Endothelial cell of umbilical vein (primary cell): Measurements from ENCODE around the gene MAP7D2. TPM values are rescaled to one million over a fixed set of nuclear protein-coding genes. Genes with fewer than 3 reads are reported as not detected.

ENCODE experiments used
- BruUV-seq: library from RNA; stranded (reverse); fragments of 400-500 nt; replicated peaks from 2 replicates; lab custom pipeline; 2021; lab: Mats Ljungman, UMichigan
- CTCF ChIA-PET: fragments of 300-600, 350-600 bp; sonication (Branson Sonifier 250); formaldehyde crosslinking; loops from one replicate; lab custom pipeline; 2021; ENCODE audit warnings: antibody characterized with exemption, inconsistent platforms; lab: Charles Lee
- POLR2A ChIA-PET: fragments of 300-600, 350-600 bp; sonication (Branson Sonifier 250); formaldehyde crosslinking; loops from one replicate; lab custom pipeline; 2021; ENCODE audit warnings: antibody characterized with exemption, inconsistent platforms; lab: Charles Lee
- DNase-seq: peaks from one replicate; pipeline ENCODE4 v3.0.0-alpha.2; 2011; ENCODE audit warnings: low read depth, low spot score
- FAIRE-seq: peaks from 2 replicates; lab custom pipeline; 2011; peaks lifted over from hg19 to GRCh38; lab: Jason Lieb, UNC
- H2AFZ ChIP-seq: 2 replicates; pipeline ENCODE4 v1.6.0; 2012; ENCODE audit warnings: low read depth, low read length, control low read depth, inconsistent platforms
- H3K27ac ChIP-seq: 2 replicates; pipeline ENCODE4 v1.5.1; 2011; ENCODE audit warnings: low read depth, mild to moderate bottlenecking, control low read depth, low read length, moderate library complexity; ENCODE audit not compliant: insufficient read depth
- H3K27me3 ChIP-seq, 2 experiments: 2 replicates each; pipeline versions ENCODE4 v1.6.0 to v1.6.1; 2011; ENCODE audit warnings: low read length in 2 of 2, mixed read lengths in 1 of 2; ENCODE audit not compliant: control insufficient read depth in 2 of 2, insufficient read depth in 2 of 2
- H3K36me3 ChIP-seq, 2 experiments: 2 replicates in 1 of 2; 3 replicates in 1 of 2; pipeline ENCODE4 v1.5.1; 2011; ENCODE audit warnings: low read length in 2 of 2, mild to moderate bottlenecking in 1 of 2, moderate library complexity in 1 of 2; ENCODE audit not compliant: control insufficient read depth in 2 of 2, insufficient read depth in 2 of 2; ENCODE audit errors: extremely low read depth in 1 of 2
- H3K4me1 ChIP-seq: 3 replicates; pipeline ENCODE4 v1.5.1; 2011; ENCODE audit warnings: mild to moderate bottlenecking, low read length; ENCODE audit not compliant: control insufficient read depth, insufficient read depth; ENCODE audit errors: extremely low read depth
- H3K4me2 ChIP-seq: 2 replicates; pipeline ENCODE4 v1.6.1; 2011; ENCODE audit warnings: low read length, control low read depth, mixed read lengths; ENCODE audit not compliant: insufficient read depth
- H3K4me3 ChIP-seq, 3 experiments: fragments of 200-600 bp in 1 of 3; sonication (generic), shearing (Covaris generic) in 1 of 3; replicated peaks in 1 of 3; 2 replicates each; pipeline ENCODE4 v1.5.1; 2011 to 2016; ENCODE audit warnings: control low read depth in 3 of 3, low read length in 3 of 3, mild to moderate bottlenecking in 2 of 3, inconsistent platforms in 1 of 3, low read depth in 1 of 3, moderate library complexity in 1 of 3; ENCODE audit not compliant: insufficient read depth in 1 of 3
- H3K79me2 ChIP-seq: 2 replicates; pipeline ENCODE4 v1.6.0; 2012; ENCODE audit warnings: low read length, inconsistent platforms; ENCODE audit not compliant: control insufficient read depth, insufficient read depth
- H3K9ac ChIP-seq: replicated peaks from 2 replicates; pipeline ENCODE3; 2011; ENCODE audit warnings: low read length, control low read depth; ENCODE audit not compliant: insufficient read depth; ENCODE audit errors: extremely low read depth
- H3K9me1 ChIP-seq: replicated peaks from 3 replicates; pipeline ENCODE4 v1.6.0; 2011; ENCODE audit warnings: mild to moderate bottlenecking, low read length; ENCODE audit not compliant: control insufficient read depth, insufficient read depth; ENCODE audit errors: extremely low read depth
- H3K9me3 ChIP-seq: replicated peaks from 2 replicates; pipeline ENCODE4 v1.5.1; 2012; ENCODE audit warnings: low read length, inconsistent platforms; ENCODE audit not compliant: control insufficient read depth, insufficient read depth
- H4K20me1 ChIP-seq: replicated peaks from 2 replicates; pipeline ENCODE3; 2011; ENCODE audit warnings: mild to moderate bottlenecking, low read length; ENCODE audit not compliant: control insufficient read depth, insufficient read depth; ENCODE audit errors: extremely low read depth
- CTCF ChIP-seq, 2 donors: IDR thresholded peaks; 1 replicate in 1 of 2; 2 replicates in 1 of 2; pipeline ENCODE4 v1.5.1; 2011; ENCODE audit warnings: low read length in 2 of 2, mild to moderate bottlenecking in 2 of 2, moderate library complexity in 2 of 2, control low read depth in 1 of 2, inconsistent platforms in 1 of 2, low read depth in 1 of 2; ENCODE audit not compliant: insufficient read depth in 1 of 2; ENCODE audit errors: extremely low read depth in 1 of 2
- EZH2 ChIP-seq: IDR thresholded peaks from 2 replicates; pipeline ENCODE4 v1.6.1; 2012; ENCODE audit warnings: borderline replicate concordance, low read depth, mild to moderate bottlenecking, moderate library complexity, low read length, inconsistent platforms; ENCODE audit not compliant: severe bottlenecking
- FOS ChIP-seq: IDR thresholded peaks from 2 replicates; pipeline ENCODE4 v1.6.1; 2011; ENCODE audit warnings: mild to moderate bottlenecking, low read length, moderate library complexity, borderline replicate concordance; ENCODE audit not compliant: insufficient read depth
- GATA2 ChIP-seq: IDR thresholded peaks from 2 replicates; pipeline ENCODE4 v1.7.0; 2011; ENCODE audit warnings: low read depth, mild to moderate bottlenecking, moderate library complexity, mixed read lengths, low read length; ENCODE audit not compliant: insufficient read length, insufficient read depth
- JUN ChIP-seq: IDR thresholded peaks from 2 replicates; pipeline ENCODE4 v1.6.1; 2011; ENCODE audit warnings: borderline replicate concordance, low read depth; ENCODE audit not compliant: insufficient read length, insufficient read depth
- MYC ChIP-seq: IDR thresholded peaks from one replicate; pipeline ENCODE4 v1.6.1; 2011; ENCODE audit warnings: mild to moderate bottlenecking, low read depth, low read length
- POLR2A ChIP-seq: IDR thresholded peaks from 2 replicates; pipeline ENCODE4 v1.6.1; 2012; ENCODE audit warnings: low read depth, mild to moderate bottlenecking, control low read depth, low read length
- dilution Hi-C: fragments of 300-500 bp; cut with MboI; formaldehyde crosslinking; loops from one replicate; pipeline ENCODE4 v1.15.0; 2019; ENCODE audit warnings: low sequenced_read_pairs; ENCODE audit not compliant: extremely low pct_ligation_motif_present
- intact Hi-C: fragments of 100-400 bp; cut with micrococcal nuclease; formaldehyde crosslinking; loops from one replicate; pipeline ENCODE4 v1.10.0; 2022
- polyA plus RNA-seq, 4 experiments: library from polyadenylated mRNA; depleted of rRNA in 3 of 4; stranded (reverse) in 3 of 4; unstranded in 1 of 4; fragments of >200 nt; gene quantifications; 2 replicates each; pipeline versions ENCODE4 v1.2.1 to v1.2.3, GENCODE V29; 2011 to 2012; ENCODE audit warnings: missing spikeins in 1 of 4
- total RNA-seq: library from RNA; stranded (reverse); gene quantifications from 2 replicates; pipeline ENCODE4 v1.2.3, GENCODE V29; 2021

MAP7D2 gene
- total and polyA plus RNA-seq, 2 donors (not counting 3 experiments of a cell fraction or from before 2014, with no cell fraction given) = 0.08 to 0.15 TPM

- H3K9me3 ChIP-seq = no peaks in the 10 kb centered on the region
- intact Hi-C loops = no loop called here
- TF ChIP-seq MYC (no peak), JUN (no peak), POLR2A (no peak), EZH2 (no peak), FOS (no peak), CTCF (IDR thresholded peaks at IDR 0.05; ENCODE audit: extremely low read depth in 1 of 2, insufficient read depth in 1 of 2, low read depth in 1 of 2, low read length in 2 of 2) (no peak), GATA2 (no peak)
- H3K27ac ChIP-seq = no peak overlapping the region
- H3K79me2 ChIP-seq = no peaks in the 10 kb centered on the region
- H3K4me1 ChIP-seq = no peaks in the 10 kb centered on the region
- H3K27me3 ChIP-seq = peaks cover 4 to 6% of the 10 kb centered on the region in 2 experiments
- BruUV-seq = no TSS peak
- ChIA-PET POLR2A (no interaction called here), CTCF (no interaction called here)
- no peak for FAIRE-seq
- no peaks in the 10 kb centered on the region for H3K9me1 ChIP-seq
- DNase-seq = no peak
- H2AFZ ChIP-seq = no peak overlapping the region
- no peak overlapping the region for H3K4me2 ChIP-seq
- no peak overlapping the region for H3K9ac ChIP-seq
- no peaks in the 10 kb centered on the region for H3K36me3 ChIP-seq
- no peak overlapping the region for H3K4me3 ChIP-seq
- no peaks in the 10 kb centered on the region for H4K20me1 ChIP-seq
- dilution Hi-C loops = no loop called here
These were observed 4.5 kb downstream of the MAP7D2 start for GRCh38 chrX:20112022-20112774.
